Prostate gland (tissue), 2 donors: ENCODE measurements around the gene PNPLA7. TPM values are rescaled to one million over a fixed set of nuclear protein-coding genes. Genes with fewer than 3 reads are reported as not detected.

Source experiments
- DNase-seq: peaks from one replicate; pipeline ENCODE4 v3.0.0-alpha.2; 2019; ENCODE audit warnings: low spot score
- H3K27ac ChIP-seq, 2 donors: fragments of 200-600 bp; sonication (generic); 2 replicates each; pipeline ENCODE4 v1.5.1; 2017 to 2019
- H3K27me3 ChIP-seq: fragments of 200-600 bp; sonication (generic); replicated peaks from 2 replicates; pipeline ENCODE4 v1.5.1; 2019; ENCODE audit not compliant: insufficient read depth
- H3K36me3 ChIP-seq, 2 donors: fragments of 200-600 bp; sonication (generic); 1 replicate in 1 of 2; 2 replicates in 1 of 2; pipeline versions ENCODE4 v1.5.1 to v1.8.1; 2017 to 2019
- H3K4me1 ChIP-seq: fragments of 200-600 bp; sonication (generic); replicated peaks from 2 replicates; pipeline ENCODE4 v1.5.1; 2019
- H3K4me3 ChIP-seq, 2 donors: fragments of 200-600 bp; sonication (generic); 2 replicates each; pipeline ENCODE4 v1.5.1; 2017 to 2019
- H3K9me3 ChIP-seq: fragments of 200-600 bp; sonication (generic); 2 replicates; pipeline ENCODE4 v1.5.1; 2017
- CTCF ChIP-seq, 4 experiments: fragments of 200-600 bp in 2 of 4; fragments of 450-650 bp in 2 of 4; sonication (generic) in 2 of 4; IDR thresholded peaks; 1 replicate in 3 of 4; 2 replicates in 1 of 4; pipeline ENCODE4 v1.5.1; 2016 to 2019; ENCODE audit warnings: antibody characterized with exemption in 4 of 4, mild to moderate bottlenecking in 2 of 4, moderate library complexity in 2 of 4
- POLR2A ChIP-seq: fragments of 450-650 bp; IDR thresholded peaks from one replicate; pipeline ENCODE4 v1.6.1; 2016; ENCODE audit warnings: antibody characterized with exemption, mild to moderate bottlenecking
- POLR2AphosphoS5 ChIP-seq: sonication (generic); formaldehyde crosslinking; IDR thresholded peaks from one replicate; pipeline ENCODE4 v1.6.1; 2017; ENCODE audit warnings: antibody characterized with exemption
- WGBS: methylation state at CpG from one replicate; pipeline ENCODE4 v1.1.5; 2018; 5-methylcytosine and 5-hydroxymethylcytosine counted together
- intact Hi-C: fragments of 100-400 bp; cut with DNase I; formaldehyde crosslinking; loops from one replicate; pipeline ENCODE4 v1.14.2; 2022
- total RNA-seq, 2 donors: library from RNA; depleted of rRNA; stranded (reverse); fragments of >200 nt; gene quantifications; one replicate each; pipeline ENCODE4 v1.1.0, GENCODE V29; 2016

PNPLA7 gene
- total RNA-seq, 2 donors from 2014 or later, result 34.2 to 64.3 TPM

- Histone ChIP-seq H3K27me3 (no peaks in the 10 kb centered on the region), H3K9me3 (no peaks in the 10 kb centered on the region), H3K4me1 (peaks cover 9% of the 10 kb centered on the region), H3K27ac (no peak overlapping the region), H3K36me3 (no peaks in the 10 kb centered on the region), H3K4me3 (no peak overlapping the region)
- intact Hi-C loops, result no loop called here
- WGBS, result 92% methylated on average over 28 of the region's 31 CpGs
- no peak for TF ChIP-seq POLR2A
- no peak for TF ChIP-seq CTCF (IDR thresholded peaks at IDR 0.05)
- TF ChIP-seq POLR2AphosphoS5, result no peak
- DNase-seq, result no peak
Observed at GRCh38 chr9:137460363-137461315, 89.6 kb downstream of the PNPLA7 start.

- peaks cover 9% of the 10 kb centered on the region for H3K4me1 ChIP-seq
- H3K4me3 ChIP-seq, result peak overlapping the region; percentile 50 to 76
- no peaks in the 10 kb centered on the region for H3K9me3 ChIP-seq
- peak overlapping the region; percentile 58 to 69 for H3K27ac ChIP-seq
- WGBS, result 31% methylated on average over 15 of the region's 15 CpGs
- TF ChIP-seq CTCF (IDR thresholded peaks at IDR 0.05), result no peak
- no peak for TF ChIP-seq POLR2A
- no peak for TF ChIP-seq POLR2AphosphoS5
- no peaks in the 10 kb centered on the region for H3K27me3 ChIP-seq
- no peak for DNase-seq
- intact Hi-C loops, result no loop called here
- H3K36me3 ChIP-seq, result no peaks in the 10 kb centered on the region
Observed at GRCh38 chr9:137459601-137460362, 90.4 kb downstream of the PNPLA7 start.

- Histone ChIP-seq H3K4me3 (peak within 1 kb of the TSS; percentile 50 to 76), H3K9me3 (no peaks in the 10 kb centered on the region), H3K36me3 (no peaks in the 10 kb centered on the region), H3K4me1 (peaks cover 12% of the 10 kb centered on the region), H3K27me3 (no peaks in the 10 kb centered on the region), H3K27ac (peak within 1 kb of the TSS; percentile 68 to 69)
- peak; percentile 95 for DNase-seq
- intact Hi-C loops, result no loop called here
- TF ChIP-seq POLR2AphosphoS5 (peak; percentile 88), CTCF (IDR thresholded peaks at IDR 0.05) (peak in 1 of 4 experiments; percentile 14), POLR2A (peak; percentile 86)
- no CpG with 5 or more reads among the region's 62 CpGs for WGBS
Observed at GRCh38 chr9:137459152-137459600, 91.0 kb downstream of the PNPLA7 start, which contains the start of gene NSMF. NSMF (minus strand) TSS chr9:137459334; CDS start chr9:137459102, 232 bp downstream.

GRCh38 chr9:137458194-137459151 lies 91.7 kb downstream of the PNPLA7 start:
- TF ChIP-seq CTCF (IDR thresholded peaks at IDR 0.05) (no peak), POLR2A (no peak), POLR2AphosphoS5 (no peak)
- no peaks in the 10 kb centered on the region for H3K9me3 ChIP-seq
- peak overlapping the region; percentile 50 to 76 for H3K4me3 ChIP-seq
- intact Hi-C loops, result no loop called here
- peak overlapping the region; percentile 68 to 69 for H3K27ac ChIP-seq
- no peaks in the 10 kb centered on the region for H3K36me3 ChIP-seq
- DNase-seq, result no peak
- peaks cover 12% of the 10 kb centered on the region for H3K4me1 ChIP-seq
- 5% methylated on average over 33 of the region's 88 CpGs for WGBS
- no peaks in the 10 kb centered on the region for H3K27me3 ChIP-seq
